Stimulated activated CD4-positive, alpha-beta T cell treated with anti-CD3 and anti-CD28 coated beads, Interleukin-4, amount 100 ng/mL, for 1 hour (primary cell): ENCODE data around the gene THSD7A.

Experiments used
- DNase-seq: peaks from one replicate; pipeline ENCODE4 v3.0.0-alpha.2; 2020

The THSD7A gene

GRCh38 chr7:11437994-11438393, 394.0 kb downstream of the THSD7A start:
- no peak for DNase-seq

GRCh38 chr7:11436773-11437524, 395.0 kb downstream of the THSD7A start:
- no peak for DNase-seq

GRCh38 chr7:11436316-11436715, 395.7 kb downstream of the THSD7A start:
- no peak for DNase-seq

DNA sequence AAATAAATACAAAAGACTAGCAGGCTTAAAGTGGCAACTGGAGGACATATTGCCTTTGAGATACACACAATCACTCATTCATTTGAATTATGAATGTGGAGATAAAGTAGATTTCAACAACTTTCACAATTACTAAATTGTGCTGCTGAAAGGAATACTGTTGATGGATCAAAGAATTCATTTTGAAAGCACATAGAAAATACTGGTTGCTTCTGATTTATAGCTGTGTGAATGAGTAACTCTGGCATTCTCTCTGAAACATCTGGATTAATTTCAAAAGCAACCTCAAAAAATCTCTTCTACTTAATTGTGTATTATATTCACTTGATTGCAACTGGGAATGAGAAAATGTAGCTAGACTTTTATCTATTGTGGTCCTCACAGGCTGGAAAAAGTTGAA, 397.6 kb downstream of the THSD7A start:
- DNase-seq, result no peak

DNA sequence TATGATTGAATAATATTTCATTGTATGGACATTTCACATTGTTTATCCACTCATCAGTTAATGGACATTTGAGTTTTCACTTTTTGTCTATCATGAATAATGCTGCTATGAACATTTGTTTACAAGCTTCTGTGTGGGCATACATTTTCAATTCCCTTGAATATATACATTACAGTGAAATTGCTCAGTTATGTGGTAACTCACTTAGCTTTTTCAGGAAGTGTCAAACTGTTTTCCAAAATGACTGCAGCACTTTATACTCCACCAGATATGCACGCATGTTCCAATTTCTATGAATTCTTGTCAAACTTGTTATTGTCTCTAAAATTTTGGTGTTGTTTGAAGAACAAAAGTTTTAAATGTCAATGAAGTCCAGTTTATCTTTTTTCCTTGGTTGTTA, 401.2 kb downstream of the THSD7A start:
- no peak for DNase-seq

GRCh38 chr7:11430112-11430511, 401.9 kb downstream of the THSD7A start:
- DNase-seq, result no peak

DNA sequence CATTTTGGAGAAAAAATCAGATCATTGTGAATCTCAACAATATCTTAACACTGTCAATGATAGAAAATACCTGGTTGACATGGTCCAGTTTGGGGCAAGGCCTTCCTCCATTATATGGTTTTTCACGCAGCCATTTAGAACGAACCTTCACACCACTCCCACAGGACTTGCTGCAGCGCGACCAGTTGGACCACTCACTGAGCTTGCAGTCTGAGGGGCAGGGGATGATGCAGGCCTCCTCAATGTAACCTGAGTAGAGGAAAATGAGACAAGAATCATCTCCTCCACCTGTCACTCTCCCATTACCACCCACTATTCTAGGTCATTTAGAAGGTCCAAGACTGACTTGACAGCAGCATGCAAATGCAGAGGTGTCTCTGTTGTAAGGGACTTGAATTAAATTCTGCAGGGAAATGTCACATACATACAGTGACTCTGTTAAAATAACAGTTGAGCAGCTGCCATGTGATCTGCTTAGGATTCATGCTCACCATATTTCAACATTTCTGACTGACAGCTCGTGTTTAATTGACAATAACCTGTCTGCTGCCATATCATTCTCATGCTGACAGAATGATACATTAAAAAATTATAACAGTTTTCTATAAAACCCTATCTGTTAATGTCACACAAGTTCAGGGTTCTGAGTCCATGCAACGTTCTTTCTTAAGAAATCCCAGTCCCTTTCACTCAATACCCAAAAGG, 403.0 kb downstream of the THSD7A start:
- DNase-seq, result no peak

DNA sequence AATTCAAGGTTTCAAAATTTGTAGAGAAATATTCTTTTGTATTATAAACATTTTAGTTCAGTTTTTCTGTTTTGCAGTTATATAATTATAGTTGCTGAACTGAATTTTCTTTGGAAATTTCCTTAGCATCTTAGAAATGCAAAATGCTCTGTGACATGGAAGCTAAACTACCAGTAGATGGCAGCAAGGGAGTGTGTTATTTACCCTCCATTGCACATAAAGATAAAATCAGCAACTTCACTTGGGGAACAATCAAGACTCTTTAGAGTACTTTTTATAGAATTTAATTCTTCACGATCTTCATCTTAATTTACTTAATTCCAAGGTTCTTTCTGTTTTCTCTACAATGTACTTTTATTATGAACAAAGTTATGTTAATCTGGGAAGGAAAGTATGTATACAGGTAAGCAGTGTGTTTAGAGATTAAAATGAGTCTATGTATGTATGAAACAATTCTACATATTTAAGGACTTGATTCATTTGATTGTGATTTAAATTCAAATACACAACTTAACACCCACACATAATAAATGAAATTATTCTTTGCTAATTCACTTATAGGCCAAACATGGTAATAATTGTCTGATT, 404.2 kb downstream of the THSD7A start:
- no peak for DNase-seq

DNA sequence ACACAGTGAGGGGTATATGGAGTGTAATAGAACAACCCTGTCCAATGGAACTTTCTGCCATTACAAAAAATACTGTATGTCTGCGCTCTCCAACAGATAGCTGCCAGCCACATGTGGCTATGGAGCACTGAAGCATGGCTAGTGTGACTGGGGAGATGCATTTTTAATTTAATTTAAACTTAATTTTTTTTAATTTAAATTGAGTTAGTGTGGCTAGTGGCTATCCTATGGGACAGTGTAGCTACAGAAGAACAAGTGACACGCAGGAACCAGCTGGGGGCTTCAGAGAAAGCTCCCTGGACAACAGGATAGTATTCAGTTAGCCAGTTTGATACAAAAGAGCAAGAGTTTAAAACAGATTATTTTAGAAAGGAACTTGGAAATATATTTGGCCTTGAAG, 408.0 kb downstream of the THSD7A start:
- no peak for DNase-seq

DNA sequence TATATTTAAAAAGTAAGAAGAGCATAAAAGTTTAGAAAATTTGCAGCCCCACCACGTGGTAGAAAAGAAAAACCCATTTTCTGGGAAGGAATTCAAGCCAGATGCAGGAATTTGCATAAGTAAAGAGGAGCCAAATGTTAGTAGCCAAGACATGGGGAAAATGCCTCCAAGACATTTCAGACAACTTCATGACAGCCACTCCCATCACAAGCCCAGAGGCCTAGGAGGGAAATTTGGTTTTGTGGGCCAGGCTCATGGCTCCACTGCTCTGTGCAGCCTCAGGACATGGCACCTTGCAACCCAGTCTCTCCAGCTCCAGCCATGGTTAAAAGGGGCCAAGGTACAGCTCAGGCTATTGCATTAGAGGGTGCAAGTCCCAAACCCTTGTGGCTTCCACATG, 411.9 kb downstream of the THSD7A start:
- DNase-seq, result no peak

DNA sequence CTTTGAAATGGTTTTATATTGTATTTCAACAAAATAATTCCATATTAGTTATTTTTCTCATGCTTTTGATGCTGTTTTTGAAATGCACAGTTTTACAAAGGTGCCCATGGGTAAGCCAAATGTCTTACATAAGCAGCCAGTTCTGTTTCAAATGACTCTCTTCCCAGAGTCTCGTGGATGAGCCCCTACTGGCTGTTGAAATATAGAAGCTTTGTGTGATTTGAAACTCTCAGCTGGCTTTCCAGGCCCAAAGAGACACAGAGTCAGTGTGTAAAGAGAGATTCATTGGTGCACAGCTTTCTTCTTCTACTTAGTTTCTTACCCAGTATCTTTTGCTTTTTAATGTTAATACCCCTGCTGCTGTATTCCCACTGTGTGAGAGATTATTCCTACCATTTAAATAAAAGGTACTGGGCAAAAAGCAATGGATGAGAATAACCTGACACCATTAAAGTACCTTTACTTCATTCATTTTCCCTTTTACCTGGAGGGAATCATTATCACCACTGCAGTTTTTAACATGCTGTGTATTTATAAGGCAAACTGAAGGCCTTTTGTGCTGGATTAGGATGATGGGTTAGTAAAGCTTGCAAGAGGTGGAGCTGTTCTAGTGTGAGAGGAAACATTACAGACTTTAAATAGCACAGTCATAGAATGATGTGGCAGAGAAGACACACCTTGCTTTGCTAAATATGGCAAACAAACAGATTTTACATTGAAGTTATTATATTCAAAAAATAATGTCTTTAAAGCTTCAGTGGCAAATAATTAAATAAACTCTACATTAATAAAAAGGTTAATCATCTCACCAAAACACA, 415.1 kb downstream of the THSD7A start:
- no peak for DNase-seq

GRCh38 chr7:11415101-11415500, 416.9 kb downstream of the THSD7A start:
- DNase-seq, result no peak

DNA sequence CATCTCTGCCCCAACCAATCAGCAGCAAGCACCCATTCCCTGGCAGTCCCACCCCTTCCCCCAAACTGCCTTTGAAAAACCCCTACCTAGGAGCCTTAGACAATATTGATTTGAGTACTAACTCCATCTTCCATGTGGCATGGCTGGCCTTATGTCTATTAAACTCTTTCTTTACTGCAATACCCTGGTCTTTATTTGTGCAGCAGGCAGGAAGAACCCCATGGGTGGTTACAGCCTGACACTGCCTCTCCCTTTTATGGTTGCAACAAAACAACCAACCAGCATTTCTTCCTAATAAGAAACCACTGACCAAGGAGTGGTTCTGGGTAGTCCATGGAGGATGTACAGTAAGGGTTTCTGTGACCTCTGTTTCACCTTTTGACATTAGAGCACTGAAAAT, 418.1 kb downstream of the THSD7A start:
- no peak for DNase-seq

DNA sequence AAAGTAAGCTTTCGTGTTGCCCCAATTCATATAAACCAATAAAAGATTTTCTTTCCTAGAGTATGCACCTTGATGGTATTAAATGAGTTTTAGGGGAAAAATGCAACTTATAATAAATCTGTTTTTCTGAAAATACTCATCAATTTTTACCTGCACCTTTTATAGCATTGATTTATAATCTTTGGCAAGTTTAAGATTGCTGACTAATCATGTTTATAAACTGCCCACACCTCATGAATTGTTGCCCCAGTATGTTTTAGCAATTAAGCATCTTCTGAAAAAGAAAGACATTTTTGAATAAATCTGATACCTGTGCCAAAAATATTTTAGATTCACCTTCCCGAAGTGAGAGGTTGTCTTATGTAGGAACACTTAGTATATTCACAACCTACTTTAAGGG, 420.0 kb downstream of the THSD7A start:
- DNase-seq, result no peak

DNA sequence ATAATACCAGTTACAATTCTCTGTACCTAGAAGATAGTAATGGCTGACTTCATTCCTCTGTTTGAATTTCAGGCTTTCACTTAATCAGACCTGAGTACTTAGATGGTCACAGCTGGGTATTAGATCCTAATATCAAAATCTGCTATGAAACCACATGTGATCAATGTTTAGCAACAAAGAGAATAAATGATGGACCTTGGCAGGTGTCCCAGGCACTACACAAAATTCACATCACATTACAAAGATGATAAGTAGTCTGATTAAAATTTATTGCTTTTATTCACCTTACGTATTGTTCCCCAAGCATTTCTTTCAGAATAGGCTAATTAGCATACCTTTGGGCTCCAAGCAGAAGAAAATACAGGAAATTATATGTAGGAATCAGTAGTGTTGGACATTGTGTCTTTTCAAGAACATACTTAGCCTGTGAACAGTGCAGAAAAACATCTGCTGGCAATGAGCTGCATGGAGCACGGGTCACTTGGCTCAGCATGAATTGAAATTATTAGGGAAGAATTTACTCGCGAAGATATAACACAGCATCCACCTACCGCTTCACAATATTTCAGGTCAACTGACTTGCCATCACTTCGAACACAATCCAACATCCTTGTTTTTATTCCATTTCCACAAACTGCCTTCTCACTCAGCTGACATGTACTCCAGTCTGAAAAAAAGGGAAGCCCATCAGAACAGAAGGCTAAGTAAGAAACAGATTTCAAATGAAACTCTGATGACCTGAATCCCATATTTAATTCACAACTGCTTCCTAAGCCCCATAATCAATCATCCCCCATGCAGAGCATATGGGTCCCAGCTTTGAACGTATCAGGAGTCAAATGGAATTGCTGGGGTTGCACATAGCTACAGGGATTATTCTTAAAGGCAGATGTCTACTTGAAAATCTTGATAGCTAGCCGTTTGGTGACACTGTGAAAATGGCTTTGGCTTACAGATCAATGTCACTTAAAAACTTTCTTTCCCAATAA, 421.0 kb downstream of the THSD7A start:
- DNase-seq, result no peak

- no peak for DNase-seq
Observed at GRCh38 chr7:11404355-11404754, 427.6 kb downstream of the THSD7A start.

DNA sequence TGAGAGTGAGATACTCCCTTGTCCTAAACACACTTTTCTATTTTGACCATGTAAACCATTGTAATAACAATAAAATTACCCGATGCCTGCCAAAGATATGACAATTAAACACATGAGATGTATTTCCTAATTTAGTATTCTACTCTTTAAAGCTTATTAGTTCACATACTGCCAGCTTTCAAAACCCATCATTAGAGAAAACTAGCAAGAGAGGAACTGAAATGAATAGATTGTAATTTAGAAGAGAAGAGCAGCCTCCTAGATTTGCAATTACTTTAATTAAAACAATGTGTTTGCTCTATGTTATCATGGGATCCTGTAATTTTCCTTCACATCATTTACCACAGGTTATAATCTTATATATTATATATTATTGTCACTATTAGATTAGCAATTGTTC, 428.2 kb downstream of the THSD7A start:
- DNase-seq, result no peak

- DNase-seq, result no peak
Observed at GRCh38 chr7:11394438-11394837, 437.6 kb downstream of the THSD7A start.

- DNase-seq, result no peak
Observed at GRCh38 chr7:11379641-11380040, 452.4 kb downstream of the THSD7A start.

DNA sequence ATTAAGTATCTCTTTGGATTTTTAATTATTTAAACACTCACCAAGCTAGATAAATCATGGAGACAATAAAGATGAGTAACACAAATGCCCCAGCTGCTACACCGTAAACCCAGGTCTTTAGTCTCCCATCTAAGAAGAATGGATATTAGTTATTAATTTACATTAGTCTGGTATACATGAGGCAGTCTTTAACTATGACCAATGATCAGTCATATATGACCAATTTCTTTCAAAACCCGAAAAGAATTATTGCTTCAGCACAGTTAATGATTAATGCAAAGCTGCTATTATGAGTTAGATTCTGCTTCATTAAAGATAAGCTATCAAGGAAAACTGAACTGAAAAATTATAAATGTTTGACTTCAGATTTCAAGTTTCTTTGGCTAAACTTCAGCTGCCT, 455.5 kb downstream of the THSD7A start:
- no peak for DNase-seq

- DNase-seq, result no peak
Observed at GRCh38 chr7:11374629-11375028, 457.4 kb downstream of the THSD7A start.

GRCh38 chr7:11373546-11374142, 458.4 kb downstream of the THSD7A start:
- no peak for DNase-seq
